ENCODE data around the gene OSBPL2.

Gene OSBPL2

GRCh38 chr20:62277253-62277652 is 38.9 kb downstream of the OSBPL2 start:
- DNase-seq, result no peak

GRCh38 chr20:62280303-62280702 is 42.0 kb downstream of the OSBPL2 start:
- DNase-seq, result no peak

- DNase-seq, result no peak
These were observed 43.0 kb downstream of the OSBPL2 start for GRCh38 chr20:62281161-62281933.

- no peak for DNase-seq
These were observed 43.8 kb downstream of the OSBPL2 start for GRCh38 chr20:62282103-62282502.

GRCh38 chr20:62282877-62283503 is 44.7 kb downstream of the OSBPL2 start:
- no peak for DNase-seq

GRCh38 chr20:62284448-62284847 is 46.1 kb downstream of the OSBPL2 start:
- DNase-seq, result no peak

- no peak for DNase-seq
These were observed 46.8 kb downstream of the OSBPL2 start for GRCh38 chr20:62285151-62285550.

GRCh38 chr20:62285722-62286121 is 47.4 kb downstream of the OSBPL2 start:
- DNase-seq, result no peak

GRCh38 chr20:62286493-62287064 is 48.3 kb downstream of the OSBPL2 start:
- DNase-seq, result no peak

- DNase-seq, result no peak
These were observed 48.8 kb downstream of the OSBPL2 start for GRCh38 chr20:62287129-62287528.

GRCh38 chr20:62287759-62288534 is 49.6 kb downstream of the OSBPL2 start:
- DNase-seq, result no peak

- no peak for DNase-seq
These were observed 50.3 kb downstream of the OSBPL2 start for GRCh38 chr20:62288535-62289105.

GRCh38 chr20:62289131-62289530 is 50.8 kb downstream of the OSBPL2 start:
- DNase-seq, result no peak

GRCh38 chr20:62289898-62290297 is 51.6 kb downstream of the OSBPL2 start:
- no peak for DNase-seq

GRCh38 chr20:62291251-62292066 is 53.1 kb downstream of the OSBPL2 start:
- no peak for DNase-seq

GRCh38 chr20:62292108-62292507 is 53.8 kb downstream of the OSBPL2 start:
- no peak for DNase-seq

GRCh38 chr20:62293111-62293784 is 54.9 kb downstream of the OSBPL2 start:
- no peak for DNase-seq

- no peak for DNase-seq
These were observed 55.6 kb downstream of the OSBPL2 start for GRCh38 chr20:62293946-62294345.

GRCh38 chr20:62294516-62294915 is 56.2 kb downstream of the OSBPL2 start:
- DNase-seq, result no peak

Measured in anterior cingulate cortex (tissue), 58 donors.